HG03066 (cell line): ENCODE data around the gene CD79A.

Experiments used
- ATAC-seq: cut with Tn5 transposase; IDR thresholded peaks from one replicate; pipeline ENCODE4 v1.9.1; 2021; ENCODE audit warnings: low read depth; ENCODE audit not compliant: unreplicated experiment

The CD79A gene

GRCh38 chr19:41917676-41918075 is 40.6 kb downstream of the CD79A start:
- no peak for ATAC-seq

- ATAC-seq, result no peak
Observed at GRCh38 chr19:41918095-41918494, 41.0 kb downstream of the CD79A start.

GRCh38 chr19:41918653-41919244 is 41.7 kb downstream of the CD79A start:
- no peak for ATAC-seq

- ATAC-seq, result no peak
Observed at GRCh38 chr19:41919948-41920712, 43.1 kb downstream of the CD79A start.

GRCh38 chr19:41920882-41921576 is 44.0 kb downstream of the CD79A start:
- ATAC-seq, result no peak

- no peak for ATAC-seq
Observed at GRCh38 chr19:41921577-41922576, 44.8 kb downstream of the CD79A start.

- ATAC-seq, result no peak
Observed at GRCh38 chr19:41922585-41922984, 45.5 kb downstream of the CD79A start.

- ATAC-seq, result no peak
Observed at GRCh38 chr19:41923045-41923788, 46.1 kb downstream of the CD79A start.

GRCh38 chr19:41924151-41925145 is 47.4 kb downstream of the CD79A start:
- no peak for ATAC-seq

GRCh38 chr19:41925208-41926003 is 48.3 kb downstream of the CD79A start:
- no peak for ATAC-seq

- no peak for ATAC-seq
Observed at GRCh38 chr19:41926028-41926762, 49.1 kb downstream of the CD79A start.

GRCh38 chr19:41926763-41927496 is 49.9 kb downstream of the CD79A start:
- ATAC-seq, result no peak

- ATAC-seq, result no peak
Observed at GRCh38 chr19:41927497-41928192, 50.6 kb downstream of the CD79A start.

GRCh38 chr19:41928221-41928683 is 51.2 kb downstream of the CD79A start, which contains the start of gene ERFL:
Gene ERFL, minus strand, starts transcription at chr19:41928449. Its CDS starts 15,530 bp downstream, at chr19:41912919.
- no peak for ATAC-seq

GRCh38 chr19:41928754-41929535 is 51.9 kb downstream of the CD79A start:
- no peak for ATAC-seq
